PC-3 (cell line): Measurements from ENCODE around the gene AP4S1. TPM values are rescaled to one million over a fixed set of nuclear protein-coding genes. Genes with fewer than 3 reads are reported as not detected.

Source experiments
- ATAC-seq: fragments of 200-7000 bp; cut with Tn5 transposase; 2 replicates; pipeline ENCODE4 v1.9.1; 2020; ENCODE audit warnings: mild to moderate bottlenecking, moderate library complexity
- BruUV-seq: library from RNA; stranded (reverse); fragments of 400-500 nt; replicated peaks from 2 replicates; lab custom pipeline; 2021; lab: Mats Ljungman, UMichigan
- CTCF ChIA-PET: fragments of 300-600 bp; sonication (Branson Sonifier 250); formaldehyde crosslinking; loops from one replicate; lab custom pipeline; 2022; ENCODE audit warnings: antibody characterized with exemption; lab: Charles Lee
- POLR2A ChIA-PET: fragments of 300-600 bp; sonication (Branson Sonifier 250); formaldehyde crosslinking; loops from one replicate; lab custom pipeline; 2022; ENCODE audit warnings: antibody characterized with exemption; ENCODE audit not compliant: unreplicated experiment; lab: Charles Lee
- DNase-seq: peaks from one replicate; pipeline ENCODE4 v3.0.0-alpha.2; 2015
- H2AFZ ChIP-seq: fragments of 300-600 bp; sonication (generic); 2 replicates; pipeline ENCODE4 v1.6.0; 2016; ENCODE audit warnings: antibody characterized with exemption, low read length
- H3F3A ChIP-seq: fragments of 300-600 bp; sonication (generic); one replicate; pipeline ENCODE4 v1.6.0; 2017; ENCODE audit warnings: antibody characterized with exemption, low read length, control low read depth, mild to moderate bottlenecking; ENCODE audit not compliant: unreplicated experiment
- H3K27ac ChIP-seq: fragments of 300-600 bp; sonication (generic); 2 replicates; pipeline ENCODE4 v1.5.1; 2016; ENCODE audit warnings: mild to moderate bottlenecking, low read length
- H3K27me3 ChIP-seq: fragments of 300-600 bp; sonication (generic); 2 replicates; pipeline ENCODE4 v1.6.1; 2016; ENCODE audit warnings: low read length, mixed read lengths
- H3K36me3 ChIP-seq: fragments of 300-600 bp; sonication (generic); 2 replicates; pipeline ENCODE4 v1.6.1; 2016; ENCODE audit warnings: low read depth, mixed run types, low read length, mixed read lengths
- H3K4me1 ChIP-seq: fragments of 300-600 bp; sonication (generic); 2 replicates; pipeline ENCODE4 v1.5.1; 2016; ENCODE audit warnings: low read length; ENCODE audit not compliant: insufficient read depth
- H3K4me2 ChIP-seq: fragments of 300-600 bp; sonication (generic); 2 replicates; pipeline ENCODE4 v1.6.0; 2016; ENCODE audit warnings: low read length
- H3K4me3 ChIP-seq: fragments of 300-600 bp; sonication (generic); 2 replicates; pipeline ENCODE4 v1.5.1; 2016; ENCODE audit warnings: mild to moderate bottlenecking, low read length, mixed read lengths
- H3K79me2 ChIP-seq: fragments of 300-600 bp; sonication (generic); 2 replicates; pipeline ENCODE4 v1.6.1; 2017; ENCODE audit warnings: low read length, mixed read lengths
- H3K9ac ChIP-seq: fragments of 300-600 bp; sonication (generic); 2 replicates; pipeline ENCODE4 v1.6.0; 2016; ENCODE audit warnings: mild to moderate bottlenecking, low read length
- H3K9me2 ChIP-seq: fragments of 300-600 bp; sonication (generic); replicated peaks from 2 replicates; pipeline ENCODE4 v1.6.1; 2016; ENCODE audit warnings: mixed run types, low read length, mixed read lengths
- H3K9me3 ChIP-seq: fragments of 300-600 bp; sonication (generic); 2 replicates; pipeline ENCODE4 v1.6.1; 2016; ENCODE audit warnings: low read length, mixed read lengths
- H4K20me1 ChIP-seq: fragments of 300-600 bp; sonication (generic); 2 replicates; pipeline ENCODE4 v1.6.1; 2016; ENCODE audit warnings: low read length, mixed read lengths
- CTCF ChIP-seq: fragments of 300-600 bp; sonication (generic); conservative IDR thresholded peaks from 2 replicates; pipeline ENCODE4 v1.5.1; 2017; ENCODE audit warnings: antibody characterized with exemption, low read depth, mild to moderate bottlenecking, low read length
- EZH2 ChIP-seq: fragments of 300-600 bp; sonication (generic); IDR thresholded peaks from one replicate; pipeline ENCODE4 v1.6.1; 2017; ENCODE audit warnings: antibody characterized with exemption, mild to moderate bottlenecking, low read length; ENCODE audit not compliant: unreplicated experiment
- EZH2phosphoT487 ChIP-seq: fragments of 300-600 bp; sonication (generic); IDR thresholded peaks from 2 replicates; pipeline ENCODE4 v1.6.1; 2018; ENCODE audit warnings: mild to moderate bottlenecking, antibody characterized with exemption, low read length, borderline replicate concordance
- intact Hi-C: fragments of 100-400 bp; cut with micrococcal nuclease; formaldehyde crosslinking; loops from 2 replicates; pipeline ENCODE4 v1.9.0; 2023
- total RNA-seq: library from RNA; depleted of rRNA; stranded (reverse); fragments of >200 nt; gene quantifications from 2 replicates; pipeline ENCODE4 v1.2.3, GENCODE V29; 2014

The AP4S1 gene
- total RNA-seq, 1 experiment from 2014 or later = 3.2 TPM

- H3F3A ChIP-seq = no peaks in the 10 kb centered on the region
- no peaks in the 10 kb centered on the region for H3K27me3 ChIP-seq
- H3K36me3 ChIP-seq = no peaks in the 10 kb centered on the region; the same call in 1 of the 2 replicates
- POLR2A ChIA-PET = interaction anchor here (0.7 kb wide), 1 partner anchor 21 kb away, joined by 8 read pairs; no protein-coding TSS in a partner anchor
- H2AFZ ChIP-seq = no peak overlapping the region
- intact Hi-C loops = no loop called here
- DNase-seq (no peak), ATAC-seq (no peak)
- H3K79me2 ChIP-seq = peaks cover 93% of the 10 kb centered on the region
- H3K4me3 ChIP-seq = no peak overlapping the region
- TF ChIP-seq EZH2 = no peak
- no peak overlapping the region for H3K4me2 ChIP-seq
- H4K20me1 ChIP-seq = no peaks in the 10 kb centered on the region
- no TSS peak for BruUV-seq
- no peak overlapping the region for H3K9ac ChIP-seq
- no peaks in the 10 kb centered on the region for H3K9me3 ChIP-seq
- CTCF ChIA-PET = no interaction called here
- H3K4me1 ChIP-seq = no peaks in the 10 kb centered on the region
- no peaks in the 10 kb centered on the region for H3K9me2 ChIP-seq
- no peak overlapping the region for H3K27ac ChIP-seq
These were observed 15.4 kb upstream of the AP4S1 start for GRCh38 chr14:31009836-31010574.

GRCh38 chr14:31010935-31011334 lies 14.5 kb upstream of the AP4S1 start:
- POLR2A ChIA-PET = interaction anchor here (0.7 kb wide), 1 partner anchor 20 kb away, joined by 8 read pairs; no protein-coding TSS in a partner anchor
- no TSS peak for BruUV-seq
- H3K4me2 ChIP-seq = no peak overlapping the region
- H3F3A ChIP-seq = no peaks in the 10 kb centered on the region
- H3K4me3 ChIP-seq = no peak overlapping the region
- H3K27me3 ChIP-seq = no peaks in the 10 kb centered on the region
- no peaks in the 10 kb centered on the region for H3K9me3 ChIP-seq
- H2AFZ ChIP-seq = no peak overlapping the region
- peaks cover 93% of the 10 kb centered on the region for H3K79me2 ChIP-seq
- CTCF ChIA-PET = no interaction called here
- no peak for TF ChIP-seq EZH2phosphoT487
- no peak for TF ChIP-seq EZH2
- TF ChIP-seq CTCF = no peak
- intact Hi-C loops = no loop called here
- no peaks in the 10 kb centered on the region for H4K20me1 ChIP-seq
- H3K4me1 ChIP-seq = no peaks in the 10 kb centered on the region
- no peak overlapping the region for H3K27ac ChIP-seq
- no peak overlapping the region for H3K9ac ChIP-seq
- DNase-seq (no peak), ATAC-seq (no peak)
- H3K9me2 ChIP-seq = no peaks in the 10 kb centered on the region
- H3K36me3 ChIP-seq = no peaks in the 10 kb centered on the region; the same call in 1 of the 2 replicates

GRCh38 chr14:31013841-31014240 lies 11.6 kb upstream of the AP4S1 start:
- BruUV-seq = no TSS peak
- ChIA-PET POLR2A (interaction anchor here (0.6 kb wide), 1 partner anchor 350 kb away, joined by 5 read pairs; no protein-coding TSS in a partner anchor), CTCF (no interaction called here)
- H4K20me1 ChIP-seq = peaks cover 5% of the 10 kb centered on the region; the same call in 1 of the 2 replicates
- no peak for ATAC-seq
- no peaks in the 10 kb centered on the region for H3K9me3 ChIP-seq
- intact Hi-C loops = no loop called here
- peaks cover 6% of the 10 kb centered on the region; the same call in 1 of the 2 replicates for H3K36me3 ChIP-seq
- H3F3A ChIP-seq = no peaks in the 10 kb centered on the region
- no peaks in the 10 kb centered on the region for H3K9me2 ChIP-seq
- TF ChIP-seq EZH2phosphoT487 (no peak), EZH2 (no peak), CTCF (no peak)
- H3K27ac ChIP-seq = no peak overlapping the region
- no peak overlapping the region for H3K4me2 ChIP-seq
- no peaks in the 10 kb centered on the region for H3K4me1 ChIP-seq
- DNase-seq = no peak
- H3K79me2 ChIP-seq = peaks cover 92% of the 10 kb centered on the region
- H3K9ac ChIP-seq = no peak overlapping the region
- H3K4me3 ChIP-seq = no peak overlapping the region
- no peak overlapping the region for H2AFZ ChIP-seq
- H3K27me3 ChIP-seq = no peaks in the 10 kb centered on the region
